Measurements from ENCODE around the gene OR1S2.
"Not testable (repeated sequence)": the region's sequence is repeated elsewhere in the genome, so short reads cannot be mapped to it uniquely, and the experiment has no call there.

OR1S2 gene, protein sequence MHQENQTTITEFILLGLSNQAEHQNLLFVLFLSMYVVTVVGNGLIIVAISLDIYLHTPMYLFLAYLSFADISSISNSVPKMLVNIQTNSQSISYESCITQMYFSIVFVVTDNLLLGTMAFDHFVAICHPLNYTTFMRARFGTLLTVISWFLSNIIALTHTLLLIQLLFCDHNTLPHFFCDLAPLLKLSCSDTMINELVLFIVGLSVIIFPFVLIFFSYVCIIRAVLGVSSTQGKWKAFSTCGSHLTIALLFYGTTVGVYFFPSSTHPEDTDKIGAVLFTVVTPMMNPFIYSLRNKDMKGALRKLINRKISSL

DNA sequence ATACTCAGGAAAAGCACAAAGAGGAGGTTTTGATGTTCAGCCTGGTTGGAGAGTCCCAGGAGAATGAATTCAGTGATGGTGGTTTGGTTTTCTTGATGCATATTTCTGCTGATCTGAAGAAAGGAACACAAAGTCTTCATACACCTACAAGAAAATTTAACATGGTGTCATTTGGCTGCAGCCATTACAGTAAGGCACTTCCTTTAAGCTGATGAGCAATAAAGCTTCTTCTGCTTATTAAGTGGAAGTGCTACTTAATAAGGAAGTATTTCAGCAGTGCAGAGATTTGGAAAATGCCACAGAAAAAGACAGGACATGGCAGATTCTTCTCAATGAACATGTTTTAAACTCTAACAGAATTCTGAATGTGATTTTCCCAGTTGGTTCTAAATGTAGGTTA, at the start of gene OR1S2:
OR1S2 (minus strand) TSS at position 101 of the 400 bp plus-strand sequence; CDS start at position 101, 0 bp downstream.
- no peak for FAIRE-seq

DNA sequence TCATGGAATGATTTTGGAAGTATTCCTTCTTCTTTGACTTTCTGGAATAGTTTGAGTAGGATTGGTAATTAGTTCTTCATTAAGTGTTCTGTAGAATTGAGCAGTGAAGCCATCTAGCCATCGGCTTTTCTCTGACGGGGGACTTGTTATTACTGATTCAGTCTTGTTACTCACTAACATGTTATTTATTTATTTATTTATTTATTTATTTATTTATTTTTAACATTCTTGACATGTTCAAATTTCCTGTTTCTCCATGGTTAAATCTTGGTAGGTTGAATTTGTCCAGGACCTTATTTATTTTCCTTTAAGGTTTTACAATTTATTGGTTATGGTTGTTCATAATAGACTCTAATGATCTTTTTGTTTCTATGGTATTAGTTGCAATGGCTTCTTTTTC, 40.0 kb upstream of the OR1S2 start:
- no peak for FAIRE-seq

DNA sequence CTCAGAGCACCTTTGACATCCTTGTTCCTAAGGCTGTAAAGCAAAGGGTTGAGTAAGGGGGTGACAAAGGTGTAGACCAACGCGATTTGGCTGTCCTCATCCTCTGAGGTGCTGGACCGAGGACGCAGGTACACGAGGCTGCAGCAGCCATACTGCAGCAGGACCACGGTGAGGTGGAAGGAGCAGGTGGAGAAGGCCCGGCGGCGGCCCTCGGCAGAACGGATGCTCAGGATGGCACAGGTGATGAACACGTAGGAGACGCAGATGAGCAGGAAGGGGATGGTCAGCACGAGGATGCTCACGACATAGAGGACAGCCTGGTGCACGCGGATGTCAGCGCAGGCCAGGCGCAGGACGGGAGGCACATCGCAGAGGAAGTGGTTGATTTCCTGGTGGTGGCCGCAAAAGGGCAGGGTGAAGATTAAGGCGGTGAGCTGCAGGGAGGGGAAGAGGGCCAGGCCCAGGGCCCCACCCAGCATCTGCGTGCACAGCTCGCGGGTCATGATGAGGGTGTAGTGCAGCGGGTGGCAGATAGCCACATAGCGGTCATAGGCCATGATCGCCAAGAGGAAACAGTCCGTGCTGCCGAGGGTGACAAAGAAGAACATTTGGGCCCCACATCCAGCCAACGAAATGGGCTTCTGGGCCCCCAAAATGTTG, 24.1 kb upstream of the OR1S2 start:
- FAIRE-seq, result no peak

- no peak for FAIRE-seq
Measured at GRCh38 chr11:58222721-58223120, 18.8 kb upstream of the OR1S2 start.

- FAIRE-seq, result no peak
Measured at GRCh38 chr11:58216476-58216875, 12.5 kb upstream of the OR1S2 start.

DNA sequence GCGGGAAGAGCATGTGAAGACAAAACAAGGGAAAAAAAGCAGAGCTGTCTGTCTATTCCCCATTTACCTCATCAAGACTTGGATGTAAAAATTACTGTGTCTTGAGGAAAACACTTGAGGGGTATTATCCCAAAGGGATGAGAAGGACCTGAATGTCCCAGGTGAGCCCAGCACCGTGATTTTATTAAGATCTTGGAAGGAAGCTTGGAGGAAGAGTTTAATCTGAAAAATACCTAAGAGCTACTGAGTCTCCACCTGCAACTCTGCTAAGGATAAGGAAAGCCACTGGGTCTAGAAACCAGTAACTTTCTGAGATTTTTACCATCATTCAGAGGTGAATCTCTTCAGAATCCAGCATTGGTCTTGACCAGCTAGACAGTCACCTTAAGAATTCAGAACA, 8.5 kb upstream of the OR1S2 start, which contains the start of gene OR1S1:
OR1S1 (plus strand) TSS at position 301 of the 400 bp plus-strand sequence.
- FAIRE-seq, result not testable (repeated sequence)

GRCh38 chr11:58199271-58199670, 4.7 kb downstream of the OR1S2 start:
- FAIRE-seq, result no peak

DNA sequence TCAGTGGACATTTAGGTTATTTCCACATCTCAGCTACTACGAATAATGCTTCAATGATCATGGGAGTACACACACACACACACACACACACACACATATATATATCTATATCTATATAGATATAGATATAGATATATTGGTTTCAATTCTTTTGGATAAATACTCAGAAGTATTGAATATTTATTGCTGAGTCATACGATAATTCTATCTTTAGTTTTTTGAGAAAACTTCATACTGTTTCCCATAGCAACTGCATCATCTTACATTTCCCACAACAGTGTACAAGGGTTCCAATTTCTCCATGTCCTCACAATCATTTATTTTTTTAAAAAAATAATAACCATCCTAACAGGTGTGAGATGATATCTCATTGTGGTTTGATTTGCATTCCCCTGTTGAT, 8.0 kb downstream of the OR1S2 start:
- no peak for FAIRE-seq

- no peak for FAIRE-seq
Measured at GRCh38 chr11:58193391-58193790, 10.6 kb downstream of the OR1S2 start.

- no peak for FAIRE-seq
Measured at GRCh38 chr11:58192229-58192628, 11.7 kb downstream of the OR1S2 start.

GRCh38 chr11:58188770-58189169, 15.2 kb downstream of the OR1S2 start, which contains the start of gene OR9Q2:
Gene OR9Q2, plus strand, starts transcription at chr11:58189070. Its CDS starts 1,421 bp downstream, at chr11:58190491.
- no peak for FAIRE-seq

GRCh38 chr11:58186938-58187337, 17.0 kb downstream of the OR1S2 start:
- FAIRE-seq, result no peak

DNA sequence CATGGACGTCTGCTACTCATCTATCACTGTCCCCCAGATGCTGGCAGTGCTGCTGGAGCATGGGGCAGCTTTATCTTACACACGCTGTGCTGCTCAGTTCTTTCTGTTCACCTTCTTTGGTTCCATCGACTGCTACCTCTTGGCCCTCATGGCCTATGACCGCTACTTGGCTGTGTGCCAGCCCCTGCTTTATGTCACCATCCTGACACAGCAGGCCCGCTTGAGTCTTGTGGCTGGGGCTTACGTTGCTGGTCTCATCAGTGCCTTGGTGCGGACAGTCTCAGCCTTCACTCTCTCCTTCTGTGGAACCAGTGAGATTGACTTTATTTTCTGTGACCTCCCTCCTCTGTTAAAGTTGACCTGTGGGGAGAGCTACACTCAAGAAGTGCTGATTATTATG, 24.3 kb downstream of the OR1S2 start:
- FAIRE-seq, result no peak

GRCh38 chr11:58178444-58178843, 25.5 kb downstream of the OR1S2 start:
- no peak for FAIRE-seq

GRCh38 chr11:58177409-58178054, 26.4 kb downstream of the OR1S2 start:
- FAIRE-seq, result no peak

DNA sequence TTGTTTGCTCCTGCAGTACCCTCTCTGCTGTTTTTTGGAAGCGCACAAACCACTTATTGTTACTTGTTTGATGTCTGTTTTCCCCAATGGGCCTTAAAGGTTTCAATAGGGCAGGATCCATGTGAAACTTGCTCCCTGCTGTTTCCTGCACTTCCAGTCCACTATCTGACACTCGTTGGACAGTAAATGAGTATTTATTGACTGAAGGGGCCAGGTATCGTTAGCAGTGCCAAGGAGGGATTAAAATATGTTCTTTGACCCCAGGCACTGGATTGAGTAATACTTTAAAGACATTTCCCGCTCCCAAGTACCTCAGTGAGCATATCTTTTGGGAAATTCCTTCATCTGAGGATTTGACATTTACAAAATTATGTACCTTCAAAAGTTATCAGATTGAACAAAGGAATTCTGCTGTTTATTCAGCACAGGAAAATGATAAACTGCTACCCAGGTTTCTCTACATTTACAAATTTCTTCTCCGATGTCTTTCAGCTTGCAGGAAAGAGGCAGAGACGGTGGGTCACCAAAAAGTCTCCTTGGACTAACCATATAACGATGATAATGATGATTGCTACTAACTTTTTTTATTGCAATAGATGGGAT, 38.3 kb downstream of the OR1S2 start:
- no peak for FAIRE-seq

DNA sequence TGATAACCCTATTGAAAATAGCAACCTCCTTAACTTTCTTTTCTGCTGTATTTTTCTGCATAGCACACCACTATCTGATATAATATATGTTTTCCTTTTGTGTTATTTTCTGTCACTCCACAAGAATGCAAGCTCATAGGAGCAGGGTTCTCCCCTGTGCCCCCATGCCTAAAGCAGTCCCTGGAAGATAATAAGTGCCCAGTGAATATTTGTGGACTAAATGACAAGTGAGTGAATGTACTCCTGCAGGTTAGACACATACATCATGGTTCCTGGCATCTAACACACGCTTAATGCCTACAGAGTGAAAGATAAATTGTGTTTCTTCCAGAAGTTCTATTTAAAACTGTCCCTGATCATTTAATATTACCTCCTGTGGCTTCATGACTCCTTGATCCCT, 39.0 kb downstream of the OR1S2 start:
- FAIRE-seq, result no peak

GRCh38 chr11:58164389-58164788, 39.6 kb downstream of the OR1S2 start:
- no peak for FAIRE-seq

Data from TTC549 (cell line).